ENCODE results near the gene SUSD4.
"Not testable (repeated sequence)": the region's sequence is repeated elsewhere in the genome, so short reads cannot be mapped to it uniquely, and the experiment has no call there.

The SUSD4 gene

DNA sequence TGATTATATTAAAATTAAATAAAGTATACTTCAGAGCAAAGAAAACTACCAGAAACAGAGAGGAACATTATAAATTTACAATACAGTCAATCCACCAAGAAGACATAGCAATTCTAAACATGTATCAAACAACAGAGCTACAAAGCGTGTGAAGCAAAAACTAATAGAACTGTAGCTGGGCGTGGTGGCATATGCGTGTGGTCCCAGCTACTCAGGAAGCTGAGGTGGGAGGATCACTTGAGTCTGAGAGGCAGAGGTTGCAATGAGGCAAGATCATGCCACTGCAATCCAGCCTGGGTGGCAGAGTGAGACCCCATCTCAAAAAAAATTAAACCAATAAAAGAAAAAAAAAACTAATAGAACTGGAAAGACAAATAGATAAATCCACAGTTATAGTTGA, 41.5 kb upstream of the SUSD4 start:
- H3K4me3 Mint-ChIP-seq = no peak overlapping the region
- H3K36me3 Mint-ChIP-seq (ENCODE audit: low read depth) = no peaks in the 10 kb centered on the region
- no peak overlapping the region for H3K27ac Mint-ChIP-seq
- no peaks in the 10 kb centered on the region for H3K4me1 Mint-ChIP-seq
- no peaks in the 10 kb centered on the region for H3K27me3 Mint-ChIP-seq (ENCODE audit: low read depth)
- peaks cover 16% of the 10 kb centered on the region for H3K9me3 Mint-ChIP-seq
- TF ChIP-seq, protein P1, sequence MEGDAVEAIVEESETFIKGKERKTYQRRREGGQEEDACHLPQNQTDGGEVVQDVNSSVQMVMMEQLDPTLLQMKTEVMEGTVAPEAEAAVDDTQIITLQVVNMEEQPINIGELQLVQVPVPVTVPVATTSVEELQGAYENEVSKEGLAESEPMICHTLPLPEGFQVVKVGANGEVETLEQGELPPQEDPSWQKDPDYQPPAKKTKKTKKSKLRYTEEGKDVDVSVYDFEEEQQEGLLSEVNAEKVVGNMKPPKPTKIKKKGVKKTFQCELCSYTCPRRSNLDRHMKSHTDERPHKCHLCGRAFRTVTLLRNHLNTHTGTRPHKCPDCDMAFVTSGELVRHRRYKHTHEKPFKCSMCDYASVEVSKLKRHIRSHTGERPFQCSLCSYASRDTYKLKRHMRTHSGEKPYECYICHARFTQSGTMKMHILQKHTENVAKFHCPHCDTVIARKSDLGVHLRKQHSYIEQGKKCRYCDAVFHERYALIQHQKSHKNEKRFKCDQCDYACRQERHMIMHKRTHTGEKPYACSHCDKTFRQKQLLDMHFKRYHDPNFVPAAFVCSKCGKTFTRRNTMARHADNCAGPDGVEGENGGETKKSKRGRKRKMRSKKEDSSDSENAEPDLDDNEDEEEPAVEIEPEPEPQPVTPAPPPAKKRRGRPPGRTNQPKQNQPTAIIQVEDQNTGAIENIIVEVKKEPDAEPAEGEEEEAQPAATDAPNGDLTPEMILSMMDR (IDR thresholded peaks at IDR 0.05; ENCODE audit: unreplicated experiment in 3 of 3) = no peak

GRCh38 chr1:223403184-223403815, 39.3 kb upstream of the SUSD4 start:
- H3K27ac Mint-ChIP-seq = no peak overlapping the region

DNA sequence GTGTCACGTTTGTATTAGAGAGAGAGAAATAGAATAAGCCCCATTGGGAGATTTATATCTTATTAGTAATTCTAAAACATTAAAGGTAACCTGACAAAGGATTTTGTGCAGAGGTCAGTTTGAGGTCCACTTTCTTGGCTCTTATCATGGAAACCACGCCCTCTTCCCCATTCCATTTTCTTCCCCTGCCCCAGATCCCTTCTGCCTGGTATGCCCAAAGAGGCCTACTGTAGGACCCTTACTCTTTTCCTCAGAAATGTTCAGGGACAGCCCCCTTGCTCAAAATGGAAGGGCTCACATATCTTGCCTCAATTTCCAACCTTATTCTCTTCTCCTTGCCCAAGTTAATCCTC, 38.8 kb upstream of the SUSD4 start:
- no peaks in the 10 kb centered on the region for H3K4me1 Mint-ChIP-seq
- H3K27me3 Mint-ChIP-seq (ENCODE audit: low read depth) = no peaks in the 10 kb centered on the region
- TF ChIP-seq, protein P1 (IDR thresholded peaks at IDR 0.05; ENCODE audit: unreplicated experiment in 3 of 3) = no peak
- no peaks in the 10 kb centered on the region for H3K36me3 Mint-ChIP-seq (ENCODE audit: low read depth)
- H3K27ac Mint-ChIP-seq = no peak overlapping the region
- H3K9me3 Mint-ChIP-seq = peaks cover 16% of the 10 kb centered on the region
- no peak overlapping the region for H3K4me3 Mint-ChIP-seq

More at GRCh38 chr1:223403184-223403815, 39.3 kb upstream of the SUSD4 start:
- H3K9me3 Mint-ChIP-seq = peaks cover 16% of the 10 kb centered on the region
- H3K4me3 Mint-ChIP-seq = no peak overlapping the region
- no peaks in the 10 kb centered on the region for H3K36me3 Mint-ChIP-seq (ENCODE audit: low read depth)
- no peaks in the 10 kb centered on the region for H3K4me1 Mint-ChIP-seq
- TF ChIP-seq, protein P1 (IDR thresholded peaks at IDR 0.05; ENCODE audit: unreplicated experiment in 3 of 3) = no peak
- no peaks in the 10 kb centered on the region for H3K27me3 Mint-ChIP-seq (ENCODE audit: low read depth)

GRCh38 chr1:223401873-223402789, 38.2 kb upstream of the SUSD4 start:
- Mint-ChIP-seq H3K36me3 (ENCODE audit: low read depth) (no peaks in the 10 kb centered on the region), H3K27me3 (ENCODE audit: low read depth) (no peaks in the 10 kb centered on the region), H3K27ac (no peak overlapping the region), H3K4me1 (no peaks in the 10 kb centered on the region), H3K4me3 (no peak overlapping the region), H3K9me3 (peaks cover 16% of the 10 kb centered on the region)
- TF ChIP-seq, protein P1 (IDR thresholded peaks at IDR 0.05; ENCODE audit: unreplicated experiment in 3 of 3) = no peak

DNA sequence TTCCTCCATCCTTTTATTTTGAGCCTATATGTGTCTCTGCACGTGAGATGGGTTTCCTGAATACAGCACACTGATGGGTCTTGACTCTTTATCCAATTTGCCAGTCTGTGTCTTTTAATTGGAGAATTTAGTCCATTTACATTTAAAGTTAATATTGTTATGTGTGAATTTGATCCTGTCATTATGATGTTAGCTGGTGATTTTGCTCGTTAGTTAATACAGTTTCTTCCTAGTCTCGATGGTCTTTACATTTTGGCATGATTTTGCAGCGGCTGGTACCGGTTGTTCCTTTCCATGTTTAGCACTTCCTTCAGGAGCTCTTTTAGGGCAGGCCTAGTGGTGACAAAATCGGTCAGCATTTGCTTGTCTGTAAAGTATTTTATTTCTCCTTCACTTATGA, 35.4 kb upstream of the SUSD4 start:
- H3K9me3 Mint-ChIP-seq = peaks cover 15% of the 10 kb centered on the region
- H3K36me3 Mint-ChIP-seq (ENCODE audit: low read depth); H3K4me1 Mint-ChIP-seq; H3K27me3 Mint-ChIP-seq (ENCODE audit: low read depth); H3K27ac Mint-ChIP-seq; H3K4me3 Mint-ChIP-seq: not testable (repeated sequence)

GRCh38 chr1:223394706-223395105, 30.7 kb upstream of the SUSD4 start:
- TF ChIP-seq, protein P1 (IDR thresholded peaks at IDR 0.05; ENCODE audit: unreplicated experiment in 3 of 3) = no peak
- Mint-ChIP-seq H3K36me3 (ENCODE audit: low read depth) (no peaks in the 10 kb centered on the region), H3K4me1 (no peaks in the 10 kb centered on the region), H3K4me3 (no peak overlapping the region), H3K27me3 (ENCODE audit: low read depth) (peaks cover 8% of the 10 kb centered on the region), H3K9me3 (peaks cover 6% of the 10 kb centered on the region), H3K27ac (no peak overlapping the region)
